ENCODE measurements around the gene RORC.

DNA sequence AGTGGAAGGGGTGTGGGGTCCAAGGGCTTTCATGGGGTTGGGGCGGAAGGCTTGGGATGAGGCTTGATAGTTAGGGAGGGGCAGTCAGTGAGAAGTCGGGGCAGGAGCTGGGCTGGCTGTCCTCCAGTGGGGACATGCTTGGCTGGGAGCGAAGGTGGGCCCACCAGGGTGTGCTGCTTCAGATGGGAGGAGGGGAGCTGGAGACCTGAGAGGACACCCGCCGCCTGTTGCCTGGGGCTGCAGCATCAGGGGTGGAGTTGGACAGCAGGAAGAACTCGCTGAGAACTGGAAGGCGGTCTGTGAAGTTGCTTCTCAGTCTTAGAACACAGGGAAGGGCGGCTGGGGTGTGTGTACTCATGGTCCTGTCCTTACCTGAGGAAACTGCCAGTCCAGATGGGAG, 20.3 kb upstream of the RORC start:
- TF ChIP-seq, protein P1, sequence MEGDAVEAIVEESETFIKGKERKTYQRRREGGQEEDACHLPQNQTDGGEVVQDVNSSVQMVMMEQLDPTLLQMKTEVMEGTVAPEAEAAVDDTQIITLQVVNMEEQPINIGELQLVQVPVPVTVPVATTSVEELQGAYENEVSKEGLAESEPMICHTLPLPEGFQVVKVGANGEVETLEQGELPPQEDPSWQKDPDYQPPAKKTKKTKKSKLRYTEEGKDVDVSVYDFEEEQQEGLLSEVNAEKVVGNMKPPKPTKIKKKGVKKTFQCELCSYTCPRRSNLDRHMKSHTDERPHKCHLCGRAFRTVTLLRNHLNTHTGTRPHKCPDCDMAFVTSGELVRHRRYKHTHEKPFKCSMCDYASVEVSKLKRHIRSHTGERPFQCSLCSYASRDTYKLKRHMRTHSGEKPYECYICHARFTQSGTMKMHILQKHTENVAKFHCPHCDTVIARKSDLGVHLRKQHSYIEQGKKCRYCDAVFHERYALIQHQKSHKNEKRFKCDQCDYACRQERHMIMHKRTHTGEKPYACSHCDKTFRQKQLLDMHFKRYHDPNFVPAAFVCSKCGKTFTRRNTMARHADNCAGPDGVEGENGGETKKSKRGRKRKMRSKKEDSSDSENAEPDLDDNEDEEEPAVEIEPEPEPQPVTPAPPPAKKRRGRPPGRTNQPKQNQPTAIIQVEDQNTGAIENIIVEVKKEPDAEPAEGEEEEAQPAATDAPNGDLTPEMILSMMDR (IDR thresholded peaks at IDR 0.05) = no peak
- TF ChIP-seq POLR2A (IDR thresholded peaks at IDR 0.05) = no peak
- no peak for TF ChIP-seq EP300 (IDR thresholded peaks at IDR 0.05)
